HG02623 (cell line): Measurements from ENCODE around the gene HMGB1.

Source experiments
- ATAC-seq: cut with Tn5 transposase; IDR thresholded peaks from one replicate; pipeline ENCODE4 v1.9.1; 2021; ENCODE audit warnings: moderate library complexity; ENCODE audit not compliant: unreplicated experiment

Gene HMGB1

GRCh38 chr13:30406779-30407416, 58.8 kb downstream of the HMGB1 start:
- ATAC-seq = no peak
